Panc1 (cell line): Measurements from ENCODE around the gene MEIOB.

Experiments
- CTCF ChIP-seq: fragments of 450-650 bp; IDR thresholded peaks from 2 replicates; pipeline ENCODE4 v1.5.1; 2017; ENCODE audit warnings: mild to moderate bottlenecking
- TF ChIP-seq, protein P1 (sequence below), 2 experiments: IDR thresholded peaks; 2 replicates each; pipeline ENCODE4 v1.6.1; 2011 to 2012; ENCODE audit warnings: low read depth in 2 of 2, control low read depth in 1 of 2, low read length in 1 of 2, mild to moderate bottlenecking in 1 of 2, moderate library complexity in 1 of 2; ENCODE audit not compliant: insufficient read depth in 1 of 2

- TF ChIP-seq CTCF = no peak
- TF ChIP-seq, protein P1, sequence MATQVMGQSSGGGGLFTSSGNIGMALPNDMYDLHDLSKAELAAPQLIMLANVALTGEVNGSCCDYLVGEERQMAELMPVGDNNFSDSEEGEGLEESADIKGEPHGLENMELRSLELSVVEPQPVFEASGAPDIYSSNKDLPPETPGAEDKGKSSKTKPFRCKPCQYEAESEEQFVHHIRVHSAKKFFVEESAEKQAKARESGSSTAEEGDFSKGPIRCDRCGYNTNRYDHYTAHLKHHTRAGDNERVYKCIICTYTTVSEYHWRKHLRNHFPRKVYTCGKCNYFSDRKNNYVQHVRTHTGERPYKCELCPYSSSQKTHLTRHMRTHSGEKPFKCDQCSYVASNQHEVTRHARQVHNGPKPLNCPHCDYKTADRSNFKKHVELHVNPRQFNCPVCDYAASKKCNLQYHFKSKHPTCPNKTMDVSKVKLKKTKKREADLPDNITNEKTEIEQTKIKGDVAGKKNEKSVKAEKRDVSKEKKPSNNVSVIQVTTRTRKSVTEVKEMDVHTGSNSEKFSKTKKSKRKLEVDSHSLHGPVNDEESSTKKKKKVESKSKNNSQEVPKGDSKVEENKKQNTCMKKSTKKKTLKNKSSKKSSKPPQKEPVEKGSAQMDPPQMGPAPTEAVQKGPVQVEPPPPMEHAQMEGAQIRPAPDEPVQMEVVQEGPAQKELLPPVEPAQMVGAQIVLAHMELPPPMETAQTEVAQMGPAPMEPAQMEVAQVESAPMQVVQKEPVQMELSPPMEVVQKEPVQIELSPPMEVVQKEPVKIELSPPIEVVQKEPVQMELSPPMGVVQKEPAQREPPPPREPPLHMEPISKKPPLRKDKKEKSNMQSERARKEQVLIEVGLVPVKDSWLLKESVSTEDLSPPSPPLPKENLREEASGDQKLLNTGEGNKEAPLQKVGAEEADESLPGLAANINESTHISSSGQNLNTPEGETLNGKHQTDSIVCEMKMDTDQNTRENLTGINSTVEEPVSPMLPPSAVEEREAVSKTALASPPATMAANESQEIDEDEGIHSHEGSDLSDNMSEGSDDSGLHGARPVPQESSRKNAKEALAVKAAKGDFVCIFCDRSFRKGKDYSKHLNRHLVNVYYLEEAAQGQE (IDR thresholded peaks at IDR 0.05; ENCODE audit: insufficient read depth in 1 of 2, low read depth in 2 of 2, low read length in 1 of 2) = no peak
Measured at GRCh38 chr16:1903220-1903574, 31.2 kb upstream of the MEIOB start.
